Prostate gland (tissue), 2 donors: Measurements from ENCODE around the gene CSF1R.

ENCODE experiments used
- CTCF ChIP-seq, 4 experiments: fragments of 200-600 bp in 2 of 4; fragments of 450-650 bp in 2 of 4; sonication (generic) in 2 of 4; IDR thresholded peaks; 1 replicate in 3 of 4; 2 replicates in 1 of 4; pipeline ENCODE4 v1.5.1; 2016 to 2019; ENCODE audit warnings: antibody characterized with exemption in 4 of 4, mild to moderate bottlenecking in 2 of 4, moderate library complexity in 2 of 4
- POLR2A ChIP-seq: fragments of 450-650 bp; IDR thresholded peaks from one replicate; pipeline ENCODE4 v1.6.1; 2016; ENCODE audit warnings: antibody characterized with exemption, mild to moderate bottlenecking

GRCh38 chr5:150109921-150110320, 23.6 kb upstream of the CSF1R start:
- TF ChIP-seq POLR2A (no peak), CTCF (IDR thresholded peaks at IDR 0.05) (no peak)
